Measurements from ENCODE around the gene TAGLN2. TPM values are rescaled to one million over a fixed set of nuclear protein-coding genes. Genes with fewer than 3 reads are reported as not detected.

TAGLN2 gene
- total RNA-seq, 5 donors from 2014 or later (not counting 1 experiment from before 2014, with no cell fraction given) = 210 to 372 (median 245) TPM

- ATAC-seq (replicated peaks in 1 of 4) (no peak), DNase-seq (peak in 26 of 35 experiments; percentile 9 to 59 (median 35))
- Mint-ChIP-seq H3K36me3 (peaks cover 44% of the 10 kb centered on the region), H3K4me1 (peaks cover 68 to 86% (median 77%) of the 10 kb centered on the region in 3 donors), H3K27me3 (no peaks in the 10 kb centered on the region), H3K27ac (peak overlapping the region; percentile 96 to 100), H3K9me3 (no peaks in the 10 kb centered on the region), H3K4me3 (peak overlapping the region; percentile 89 to 96 (median 91))
- no peaks in the 10 kb centered on the region for H3K9me3 ChIP-seq
- WGBS (ENCODE audit: insufficient coverage) = 44% methylated on average over 10 of the region's 18 CpGs
- ChIA-PET CTCF (interaction anchor here (0.6 to 1.0 kb wide), 3 partner anchors 31 to 792 kb away, joined by 3 to 4 read pairs (median 4); no protein-coding TSS in a partner anchor), POLR2A (interaction anchor here in 1 of 2 donors (0.7 kb wide), 1 partner anchor 32 kb away, joined by 6 read pairs; no protein-coding TSS in a partner anchor)
- peak overlapping the region; percentile 71 to 91 for H3K4me3 ChIP-seq (ENCODE audit: control insufficient read depth in 1 of 2, extremely low read depth in 1 of 2, low read length in 1 of 2)
- peaks cover 8 to 43% of the 10 kb centered on the region in 2 donors for H3K36me3 ChIP-seq (ENCODE audit: control insufficient read depth in 2 of 2, extremely low read depth in 1 of 2, insufficient read depth in 1 of 2, low read length in 1 of 2)
- H3K27me3 ChIP-seq (replicated peaks in 1 of 2; ENCODE audit: control insufficient read depth in 2 of 2, extremely low read depth in 1 of 2, insufficient read depth in 2 of 2, low read length in 1 of 2) = no peaks in the 10 kb centered on the region
- peaks cover 21 to 79% of the 10 kb centered on the region in 2 experiments for H3K4me1 ChIP-seq (ENCODE audit: control insufficient read depth in 1 of 2, extremely low read depth in 1 of 2, insufficient read depth in 2 of 2, low read length in 2 of 2)
- peak overlapping the region; percentile 99 for H3K27ac ChIP-seq (ENCODE audit: low read length)
Observed at GRCh38 chr1:159921700-159922504, 3.4 kb downstream of the TAGLN2 start.

GRCh38 chr1:159921251-159921650, 4.1 kb downstream of the TAGLN2 start:
- Histone ChIP-seq H3K27me3 (replicated peaks in 1 of 2; ENCODE audit: control insufficient read depth in 2 of 2, extremely low read depth in 1 of 2, insufficient read depth in 2 of 2, low read length in 1 of 2) (no peaks in the 10 kb centered on the region), H3K27ac (ENCODE audit: low read length) (peak overlapping the region; percentile 99), H3K4me3 (ENCODE audit: control insufficient read depth in 1 of 2, extremely low read depth in 1 of 2, low read length in 1 of 2) (no peak overlapping the region), H3K36me3 (ENCODE audit: control insufficient read depth in 2 of 2, extremely low read depth in 1 of 2, insufficient read depth in 1 of 2, low read length in 1 of 2) (peaks cover 12 to 49% of the 10 kb centered on the region in 2 donors), H3K9me3 (no peaks in the 10 kb centered on the region), H3K4me1 (ENCODE audit: control insufficient read depth in 1 of 2, extremely low read depth in 1 of 2, insufficient read depth in 2 of 2, low read length in 2 of 2) (peaks cover 20 to 81% of the 10 kb centered on the region in 2 experiments)
- ChIA-PET CTCF (interaction anchor here in 1 of 2 donors (1.0 kb wide), 1 partner anchor 122 kb away, joined by 3 read pairs; no protein-coding TSS in a partner anchor), POLR2A (no interaction called here)
- whole genome bisulfite sequencing (ENCODE audit: insufficient coverage) = no CpG with 5 or more reads among the region's 1 CpG
- Mint-ChIP-seq H3K27me3 (no peaks in the 10 kb centered on the region), H3K27ac (peak overlapping the region; percentile 96 to 100), H3K36me3 (peaks cover 46% of the 10 kb centered on the region), H3K4me1 (peaks cover 65 to 85% (median 75%) of the 10 kb centered on the region in 3 donors), H3K9me3 (no peaks in the 10 kb centered on the region), H3K4me3 (peak overlapping the region; percentile 89 to 96 (median 91))
- ATAC-seq (replicated peaks in 1 of 4) = no peak
- DNase-seq = peak in 1 of 35 experiments; percentile 47

GRCh38 chr1:159920651-159921050, 4.7 kb downstream of the TAGLN2 start:
- Mint-ChIP-seq H3K4me1 (peaks cover 60 to 85% (median 72%) of the 10 kb centered on the region in 3 donors), H3K27ac (peak overlapping the region; percentile 96 to 100), H3K9me3 (no peaks in the 10 kb centered on the region), H3K27me3 (no peaks in the 10 kb centered on the region), H3K4me3 (peak overlapping the region in 1 of 3 donors; percentile 91), H3K36me3 (peaks cover 50% of the 10 kb centered on the region)
- no peaks in the 10 kb centered on the region for H3K27me3 ChIP-seq (replicated peaks in 1 of 2; ENCODE audit: control insufficient read depth in 2 of 2, extremely low read depth in 1 of 2, insufficient read depth in 2 of 2, low read length in 1 of 2)
- ChIA-PET CTCF (no interaction called here), POLR2A (no interaction called here)
- peak overlapping the region; percentile 99 for H3K27ac ChIP-seq (ENCODE audit: low read length)
- ATAC-seq (replicated peaks in 1 of 4) = no peak
- DNase-seq = no peak
- WGBS (ENCODE audit: insufficient coverage) = no CpG with 5 or more reads among the region's 1 CpG
- no peak overlapping the region for H3K4me3 ChIP-seq (ENCODE audit: control insufficient read depth in 1 of 2, extremely low read depth in 1 of 2, low read length in 1 of 2)
- no peaks in the 10 kb centered on the region for H3K9me3 ChIP-seq
- peaks cover 16 to 52% of the 10 kb centered on the region in 2 donors for H3K36me3 ChIP-seq (ENCODE audit: control insufficient read depth in 2 of 2, extremely low read depth in 1 of 2, insufficient read depth in 1 of 2, low read length in 1 of 2)
- H3K4me1 ChIP-seq (ENCODE audit: control insufficient read depth in 1 of 2, extremely low read depth in 1 of 2, insufficient read depth in 2 of 2, low read length in 2 of 2) = peaks cover 17 to 75% of the 10 kb centered on the region in 2 experiments

GRCh38 chr1:159920202-159920601, 5.1 kb downstream of the TAGLN2 start:
- H3K4me1 Mint-ChIP-seq = peaks cover 60 to 80% (median 72%) of the 10 kb centered on the region in 3 donors
- Histone ChIP-seq H3K27ac (ENCODE audit: low read length) (peak overlapping the region; percentile 99), H3K9me3 (no peaks in the 10 kb centered on the region), H3K36me3 (ENCODE audit: control insufficient read depth in 2 of 2, extremely low read depth in 1 of 2, insufficient read depth in 1 of 2, low read length in 1 of 2) (peaks cover 18 to 52% of the 10 kb centered on the region in 2 donors), H3K27me3 (replicated peaks in 1 of 2; ENCODE audit: control insufficient read depth in 2 of 2, extremely low read depth in 1 of 2, insufficient read depth in 2 of 2, low read length in 1 of 2) (no peaks in the 10 kb centered on the region), H3K4me3 (ENCODE audit: control insufficient read depth in 1 of 2, extremely low read depth in 1 of 2, low read length in 1 of 2) (no peak overlapping the region), H3K4me1 (ENCODE audit: control insufficient read depth in 1 of 2, extremely low read depth in 1 of 2, insufficient read depth in 2 of 2, low read length in 2 of 2) (peaks cover 17 to 74% of the 10 kb centered on the region in 2 experiments)
- WGBS (ENCODE audit: insufficient coverage) = 96% methylated on average over 6 of the region's 10 CpGs
- peak overlapping the region in 1 of 3 donors; percentile 91 for H3K4me3 Mint-ChIP-seq
- H3K27ac Mint-ChIP-seq = peak overlapping the region; percentile 96 to 100
- ChIA-PET POLR2A (no interaction called here), CTCF (no interaction called here)
- peaks cover 50% of the 10 kb centered on the region for H3K36me3 Mint-ChIP-seq
- H3K27me3 Mint-ChIP-seq = no peaks in the 10 kb centered on the region
- DNase-seq (no peak), ATAC-seq (replicated peaks in 1 of 4) (no peak)
- H3K9me3 Mint-ChIP-seq = no peaks in the 10 kb centered on the region

GRCh38 chr1:159919236-159919865, 6.0 kb downstream of the TAGLN2 start:
- Histone ChIP-seq H3K4me1 (ENCODE audit: control insufficient read depth in 1 of 2, extremely low read depth in 1 of 2, insufficient read depth in 2 of 2, low read length in 2 of 2) (peaks cover 17 to 73% of the 10 kb centered on the region in 2 experiments), H3K9me3 (no peaks in the 10 kb centered on the region), H3K27ac (ENCODE audit: low read length) (no peak overlapping the region), H3K4me3 (ENCODE audit: control insufficient read depth in 1 of 2, extremely low read depth in 1 of 2, low read length in 1 of 2) (no peak overlapping the region), H3K36me3 (ENCODE audit: control insufficient read depth in 2 of 2, extremely low read depth in 1 of 2, insufficient read depth in 1 of 2, low read length in 1 of 2) (peaks cover 18 to 52% of the 10 kb centered on the region in 2 donors), H3K27me3 (replicated peaks in 1 of 2; ENCODE audit: control insufficient read depth in 2 of 2, extremely low read depth in 1 of 2, insufficient read depth in 2 of 2, low read length in 1 of 2) (no peaks in the 10 kb centered on the region)
- no peak for ATAC-seq (replicated peaks in 1 of 4)
- DNase-seq = no peak
- Mint-ChIP-seq H3K4me1 (peaks cover 66 to 84% (median 79%) of the 10 kb centered on the region in 3 donors), H3K4me3 (no peak overlapping the region), H3K9me3 (no peaks in the 10 kb centered on the region), H3K36me3 (peaks cover 54% of the 10 kb centered on the region), H3K27ac (peak overlapping the region; percentile 35 to 62), H3K27me3 (no peaks in the 10 kb centered on the region)
- 98% methylated on average over 8 of the region's 10 CpGs for WGBS (ENCODE audit: insufficient coverage)
- CTCF ChIA-PET = interaction anchor here in 1 of 2 donors (0.5 kb wide), 1 partner anchor 49 kb away, joined by 3 read pairs; no protein-coding TSS in a partner anchor
- POLR2A ChIA-PET = no interaction called here

All from T-cell (primary cell).